Activated B cell treated with CpG ODN at 0.5 μM for 24 hours (primary cell): Measurements from ENCODE around the gene CMIP. TPM values are rescaled to one million over a fixed set of nuclear protein-coding genes. Genes with fewer than 3 reads are reported as not detected.
A peak's percentile ranks its signal among the peaks of the same experiment; 100 is the strongest.

Experiments used
- ATAC-seq: fragments of 200-7000 bp; cut with Tn5 transposase; one replicate; pipeline ENCODE4 v1.10.0; 2021; ENCODE audit warnings: low read depth, mild to moderate bottlenecking, moderate library complexity
- CTCF ChIA-PET: fragments of 350-600 bp; sonication (Branson Sonifier 250); formaldehyde crosslinking; loops from one replicate; lab custom pipeline; 2021; ENCODE audit warnings: antibody characterized with exemption; lab: Charles Lee
- POLR2A ChIA-PET: fragments of 350-600 bp; sonication (Branson Sonifier 250); formaldehyde crosslinking; loops from one replicate; lab custom pipeline; 2021; ENCODE audit warnings: antibody characterized with exemption; lab: Charles Lee
- DNase-seq: peaks from one replicate; pipeline ENCODE4 v3.0.0; 2022
- H3K27ac Mint-ChIP-seq: one replicate; pipeline ENCODE4 v1.8.0; 2020; ENCODE audit warnings: mixed read lengths
- H3K27me3 Mint-ChIP-seq: one replicate; pipeline ENCODE4 v1.8.0; 2021; ENCODE audit warnings: mixed read lengths
- H3K36me3 Mint-ChIP-seq: one replicate; pipeline ENCODE4 v1.8.0; 2021; ENCODE audit warnings: low read depth, mixed read lengths
- H3K4me1 Mint-ChIP-seq: one replicate; pipeline ENCODE4 v1.8.0; 2021; ENCODE audit warnings: mixed read lengths
- H3K4me3 Mint-ChIP-seq: one replicate; pipeline ENCODE4 v1.8.0; 2020; ENCODE audit warnings: mild to moderate bottlenecking, mixed read lengths
- H3K9me3 Mint-ChIP-seq: one replicate; pipeline ENCODE4 v1.8.0; 2020; ENCODE audit warnings: mixed read lengths
- intact Hi-C: fragments of 100-400 bp; cut with micrococcal nuclease; formaldehyde crosslinking; loops from one replicate; pipeline ENCODE4 v1.15.1; 2024
- total RNA-seq: library from RNA; stranded (reverse); gene quantifications from 2 replicates; pipeline ENCODE4 v1.2.3, GENCODE V29; 2022
- TF ChIP-seq, protein P1 (sequence below): fragments of 200-600 bp; IDR thresholded peaks from one replicate; pipeline ENCODE4 v1.8.0; 2022; ENCODE audit warnings: antibody characterized with exemption, mild to moderate bottlenecking

CMIP gene
- total RNA-seq, 1 donor from 2014 or later = 76.3 TPM

DNA sequence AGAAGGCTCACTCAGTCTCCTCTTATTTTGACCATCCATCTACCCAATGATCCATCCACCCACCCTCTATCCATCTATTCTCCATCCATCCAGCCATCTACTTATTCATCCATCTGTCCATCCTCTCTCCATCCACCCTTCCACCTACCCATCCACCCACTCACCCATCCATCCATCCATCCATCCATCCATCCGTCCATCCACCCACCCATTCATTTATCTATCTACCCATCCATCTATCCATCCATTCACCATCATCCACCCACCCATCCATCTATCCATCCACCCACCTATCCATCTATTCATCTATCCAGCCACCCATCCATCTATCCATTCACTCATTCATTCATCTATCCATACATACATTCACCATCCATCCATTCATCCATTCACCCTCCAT lies 288.7 kb downstream of the CMIP start:
- ChIA-PET CTCF (interaction anchor here (1.5 kb wide), 1 partner anchor 36 kb away, joined by 4 read pairs; no protein-coding TSS in a partner anchor), POLR2A (no interaction called here)
- DNase-seq (no peak), ATAC-seq (no peak)
- no peaks in the 10 kb centered on the region for H3K36me3 Mint-ChIP-seq
- H3K9me3 Mint-ChIP-seq = no peaks in the 10 kb centered on the region
- H3K27ac Mint-ChIP-seq = no peak overlapping the region
- no peak overlapping the region for H3K4me3 Mint-ChIP-seq
- TF ChIP-seq, protein P1, sequence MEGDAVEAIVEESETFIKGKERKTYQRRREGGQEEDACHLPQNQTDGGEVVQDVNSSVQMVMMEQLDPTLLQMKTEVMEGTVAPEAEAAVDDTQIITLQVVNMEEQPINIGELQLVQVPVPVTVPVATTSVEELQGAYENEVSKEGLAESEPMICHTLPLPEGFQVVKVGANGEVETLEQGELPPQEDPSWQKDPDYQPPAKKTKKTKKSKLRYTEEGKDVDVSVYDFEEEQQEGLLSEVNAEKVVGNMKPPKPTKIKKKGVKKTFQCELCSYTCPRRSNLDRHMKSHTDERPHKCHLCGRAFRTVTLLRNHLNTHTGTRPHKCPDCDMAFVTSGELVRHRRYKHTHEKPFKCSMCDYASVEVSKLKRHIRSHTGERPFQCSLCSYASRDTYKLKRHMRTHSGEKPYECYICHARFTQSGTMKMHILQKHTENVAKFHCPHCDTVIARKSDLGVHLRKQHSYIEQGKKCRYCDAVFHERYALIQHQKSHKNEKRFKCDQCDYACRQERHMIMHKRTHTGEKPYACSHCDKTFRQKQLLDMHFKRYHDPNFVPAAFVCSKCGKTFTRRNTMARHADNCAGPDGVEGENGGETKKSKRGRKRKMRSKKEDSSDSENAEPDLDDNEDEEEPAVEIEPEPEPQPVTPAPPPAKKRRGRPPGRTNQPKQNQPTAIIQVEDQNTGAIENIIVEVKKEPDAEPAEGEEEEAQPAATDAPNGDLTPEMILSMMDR = no peak
- intact Hi-C loops = loop anchor here (10.0 kb wide), 1 partner anchor 1188 kb away; the partner anchor contains the start of gene DYNLRB2
- H3K4me1 Mint-ChIP-seq = peaks cover 36% of the 10 kb centered on the region
- H3K27me3 Mint-ChIP-seq = no peaks in the 10 kb centered on the region

- ATAC-seq = no peak
- TF ChIP-seq, protein P1 = no peak
- no peak overlapping the region for H3K4me3 Mint-ChIP-seq
- no peak overlapping the region for H3K27ac Mint-ChIP-seq
- H3K27me3 Mint-ChIP-seq = no peaks in the 10 kb centered on the region
- no peaks in the 10 kb centered on the region for H3K36me3 Mint-ChIP-seq
- H3K4me1 Mint-ChIP-seq = peaks cover 37% of the 10 kb centered on the region
- no peak for DNase-seq
- ChIA-PET POLR2A (interaction anchor here (1.2 kb wide), 1 partner anchor 82 kb away, joined by 3 read pairs; no protein-coding TSS in a partner anchor), CTCF (interaction anchor here (0.9 to 8.3 kb wide), 4 partner anchors 139 to 699 kb away, joined by 3 to 56 read pairs (median 4); partner anchors contain the start of gene ATMIN)
- intact Hi-C loops = loop anchor here (10.0 kb wide), 1 partner anchor 1190 kb away; the partner anchor contains the start of gene DYNLRB2
- H3K9me3 Mint-ChIP-seq = no peaks in the 10 kb centered on the region
These were observed 290.2 kb downstream of the CMIP start for GRCh38 chr16:81734632-81735434.

DNA sequence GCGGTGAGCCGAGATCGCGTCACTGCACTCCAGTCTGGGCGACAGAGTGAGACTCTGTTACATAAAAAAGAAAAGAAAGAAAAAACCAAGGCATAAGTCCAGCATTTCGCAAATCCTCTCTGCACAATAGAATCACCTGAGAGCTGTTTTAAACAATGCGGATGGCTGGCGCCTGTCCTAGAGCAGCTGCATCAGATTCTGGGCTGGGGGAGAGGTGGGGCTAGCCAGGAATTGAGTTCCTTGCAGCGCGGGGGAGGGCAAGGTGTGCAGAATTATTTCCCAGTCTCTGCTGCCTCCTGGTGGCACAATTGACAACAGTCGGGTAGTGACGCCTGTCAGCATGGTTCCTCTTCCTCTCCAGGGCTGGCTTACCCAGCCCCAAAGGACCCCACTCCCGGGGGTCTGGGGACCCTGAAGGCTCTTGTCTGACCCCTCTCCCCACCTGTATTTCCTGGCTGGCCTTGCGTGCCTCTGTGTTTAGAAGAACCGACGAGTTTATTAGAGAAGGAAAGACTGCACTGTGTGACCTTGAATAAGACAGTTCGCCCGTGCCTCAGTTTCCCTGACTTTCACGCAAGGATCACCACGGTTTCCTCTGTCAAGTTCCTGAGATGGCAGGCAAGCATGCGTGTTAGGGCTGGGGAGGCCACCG lies 293.4 kb downstream of the CMIP start:
- Mint-ChIP-seq H3K27ac (peak overlapping the region; percentile 95), H3K4me1 (peaks cover 52% of the 10 kb centered on the region)
- CTCF ChIA-PET = interaction anchor here (0.8 to 8.3 kb wide), 19 partner anchors 8 to 702 kb away, joined by 3 to 56 read pairs (median 3); partner anchors contain the start of genes ATMIN and PLCG2

DNA sequence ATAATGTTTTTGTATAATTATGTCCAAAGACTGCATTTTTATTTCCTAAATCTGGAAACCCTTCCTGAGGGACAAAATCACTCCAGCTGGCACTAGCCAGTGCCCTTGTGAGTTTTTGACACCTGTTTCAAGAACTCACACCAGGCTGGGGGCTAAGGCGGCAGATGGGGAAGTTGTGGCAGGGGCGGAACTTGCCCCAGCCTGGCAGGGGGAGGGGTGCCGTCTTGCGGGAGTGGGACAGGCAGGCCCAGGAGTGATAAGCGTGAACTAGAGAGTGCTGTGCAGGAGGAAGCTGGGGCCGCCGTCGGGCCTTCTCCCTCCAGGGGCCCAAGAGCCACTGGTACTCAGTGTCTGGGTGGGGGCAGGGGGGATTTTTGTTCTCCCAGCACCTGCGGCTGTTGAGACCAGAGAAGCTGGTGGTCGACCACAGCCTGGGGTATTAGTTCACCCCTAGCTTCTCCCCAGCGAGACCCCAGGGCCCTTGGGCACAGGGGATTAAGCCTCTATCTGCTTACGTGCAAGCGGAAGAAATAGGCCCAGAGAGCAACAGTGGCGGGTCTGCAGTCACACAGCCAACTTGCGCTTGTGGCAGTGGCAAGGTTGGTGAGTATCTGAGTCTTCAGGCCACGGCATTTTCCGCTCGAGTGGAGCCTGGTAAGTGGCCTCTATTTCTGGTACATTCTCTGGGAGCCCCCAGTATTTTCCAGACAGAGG lies 294.3 kb downstream of the CMIP start:
- H3K27ac Mint-ChIP-seq = peak overlapping the region; percentile 95
- intact Hi-C loops = loop anchor here (1.0 to 10.0 kb wide), 18 partner anchors 9 to 1194 kb away; partner anchors contain the start of genes ATMIN, DYNLRB2 and GCSH
- DNase-seq = peak; percentile 78

More for the DNA sequence above, 293.4 kb downstream of the CMIP start:
- TF ChIP-seq, protein P1 = no peak
- intact Hi-C loops = loop anchor here (1.0 to 10.0 kb wide), 15 partner anchors 15 to 1193 kb away; partner anchors contain the start of genes ATMIN, DYNLRB2 and GCSH
- ATAC-seq = peak; percentile 58
- POLR2A ChIA-PET = interaction anchor here (0.6 to 4.9 kb wide), 15 partner anchors 13 to 731 kb away, joined by 4 to 124 read pairs (median 11); partner anchors contain the start of genes CENPN, CMC2 and PLCG2
- no peaks in the 10 kb centered on the region for H3K27me3 Mint-ChIP-seq
- peaks cover 5% of the 10 kb centered on the region for H3K36me3 Mint-ChIP-seq
- DNase-seq = peak; percentile 75
- peak overlapping the region; percentile 79 for H3K4me3 Mint-ChIP-seq
- no peaks in the 10 kb centered on the region for H3K9me3 Mint-ChIP-seq

More for the DNA sequence above, 294.3 kb downstream of the CMIP start:
- Mint-ChIP-seq H3K27me3 (no peaks in the 10 kb centered on the region), H3K4me1 (peaks cover 55% of the 10 kb centered on the region), H3K4me3 (peak overlapping the region; percentile 79), H3K9me3 (no peaks in the 10 kb centered on the region), H3K36me3 (peaks cover 5% of the 10 kb centered on the region)
- POLR2A ChIA-PET = interaction anchor here (0.7 to 4.9 kb wide), 24 partner anchors 9 to 425 kb away, joined by 3 to 124 read pairs (median 7); partner anchors contain the start of genes GAN and PLCG2
- TF ChIP-seq, protein P1 = no peak
- CTCF ChIA-PET = interaction anchor here (0.7 to 8.3 kb wide), 16 partner anchors 9 to 373 kb away, joined by 3 to 56 read pairs (median 4); no protein-coding TSS in a partner anchor
- peak; percentile 73 for ATAC-seq
